HEK293T (cell line): ENCODE data around the gene SLC2A4.

Experiments
- BHLHE40 ChIP-seq: fragments of 450-650 bp; IDR thresholded peaks from 2 replicates; pipeline ENCODE4 v1.6.1; 2016; ENCODE audit warnings: mild to moderate bottlenecking, moderate library complexity, borderline replicate concordance
- CTBP1 ChIP-seq: fragments of 450-650 bp; IDR thresholded peaks from 2 replicates; pipeline ENCODE4 v1.6.1; 2016; ENCODE audit warnings: borderline replicate concordance
- ELF4 ChIP-seq: fragments of 450-650 bp; IDR thresholded peaks from 2 replicates; pipeline ENCODE4 v1.6.1; 2017; ENCODE audit warnings: antibody characterized with exemption
- FOXA1 ChIP-seq: fragments of 450-650 bp; IDR thresholded peaks from 2 replicates; pipeline ENCODE4 v1.6.1; 2016; ENCODE audit warnings: mild to moderate bottlenecking
- FOXM1 ChIP-seq: fragments of 450-650 bp; IDR thresholded peaks from 2 replicates; pipeline ENCODE4 v1.6.1; 2017; ENCODE audit warnings: mild to moderate bottlenecking, borderline replicate concordance
- HDGF ChIP-seq: fragments of 450-650 bp; IDR thresholded peaks from 2 replicates; pipeline ENCODE4 v1.6.1; 2017; ENCODE audit warnings: antibody characterized with exemption, borderline replicate concordance
- SP1 ChIP-seq: fragments of 450-650 bp; IDR thresholded peaks from 2 replicates; pipeline ENCODE4 v1.6.1; 2017
- ZNF384 ChIP-seq: fragments of 450-650 bp; IDR thresholded peaks from 2 replicates; pipeline ENCODE4 v1.6.1; 2016
- TF ChIP-seq, protein P1 (sequence below): fragments of 450-650 bp; IDR thresholded peaks from 2 replicates; pipeline ENCODE4 v1.6.1; 2016

DNA sequence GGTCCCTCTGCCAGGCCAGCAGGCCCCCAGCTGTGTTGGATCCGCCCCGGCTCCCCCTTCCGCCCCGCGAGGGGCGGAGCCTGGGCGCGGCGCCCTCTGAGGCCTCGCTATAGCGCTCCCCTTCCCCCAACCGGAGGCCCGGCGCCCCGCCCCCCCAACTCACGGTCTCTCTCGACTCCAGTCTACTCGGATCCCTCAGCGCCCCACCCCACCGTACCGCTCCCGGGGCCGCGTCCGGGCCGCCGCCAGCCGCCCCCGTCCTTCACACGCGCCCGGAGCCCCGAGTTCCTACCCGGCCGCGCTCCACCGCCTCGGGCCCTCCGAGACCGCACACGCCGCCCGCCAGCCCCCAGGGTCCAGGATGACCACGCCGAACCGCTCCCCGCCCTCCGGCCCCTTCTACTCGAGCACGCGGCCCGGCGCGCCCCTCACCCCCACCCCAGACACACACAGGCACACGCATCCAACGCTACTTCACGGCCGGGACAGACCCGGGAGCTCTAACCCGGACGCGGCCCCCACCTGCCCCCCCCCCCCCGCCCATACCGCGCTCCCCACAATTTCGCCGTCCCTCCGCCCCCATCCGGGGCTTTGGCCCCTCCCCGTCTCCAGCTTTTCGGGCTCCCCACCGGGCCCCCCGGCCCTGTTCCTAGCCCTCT is 43.6 kb upstream of the SLC2A4 start:
- no peak for TF ChIP-seq BHLHE40
- no peak for TF ChIP-seq FOXM1
- TF ChIP-seq, protein P1, sequence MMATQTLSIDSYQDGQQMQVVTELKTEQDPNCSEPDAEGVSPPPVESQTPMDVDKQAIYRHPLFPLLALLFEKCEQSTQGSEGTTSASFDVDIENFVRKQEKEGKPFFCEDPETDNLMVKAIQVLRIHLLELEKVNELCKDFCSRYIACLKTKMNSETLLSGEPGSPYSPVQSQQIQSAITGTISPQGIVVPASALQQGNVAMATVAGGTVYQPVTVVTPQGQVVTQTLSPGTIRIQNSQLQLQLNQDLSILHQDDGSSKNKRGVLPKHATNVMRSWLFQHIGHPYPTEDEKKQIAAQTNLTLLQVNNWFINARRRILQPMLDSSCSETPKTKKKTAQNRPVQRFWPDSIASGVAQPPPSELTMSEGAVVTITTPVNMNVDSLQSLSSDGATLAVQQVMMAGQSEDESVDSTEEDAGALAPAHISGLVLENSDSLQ = no peak
- no peak for TF ChIP-seq ZNF384
- no peak for TF ChIP-seq FOXA1
- no peak for TF ChIP-seq ELF4
- no peak for TF ChIP-seq CTBP1
- no peak for TF ChIP-seq SP1
- no peak for TF ChIP-seq HDGF
